Colon (tissue), 2 donors: Measurements from ENCODE around the gene TRIM37.
A peak's percentile ranks its signal among the peaks of the same experiment; 100 is the strongest.
"Not testable (repeated sequence)": the region's sequence is repeated elsewhere in the genome, so short reads cannot be mapped to it uniquely, and the experiment has no call there.

Experiments used
- FAIRE-seq: peaks from 2 replicates; lab custom pipeline; 2012; peaks lifted over from hg19 to GRCh38; lab: Jason Lieb, UNC
- donor health status: control.
- donor health status: control.

TRIM37 gene

DNA sequence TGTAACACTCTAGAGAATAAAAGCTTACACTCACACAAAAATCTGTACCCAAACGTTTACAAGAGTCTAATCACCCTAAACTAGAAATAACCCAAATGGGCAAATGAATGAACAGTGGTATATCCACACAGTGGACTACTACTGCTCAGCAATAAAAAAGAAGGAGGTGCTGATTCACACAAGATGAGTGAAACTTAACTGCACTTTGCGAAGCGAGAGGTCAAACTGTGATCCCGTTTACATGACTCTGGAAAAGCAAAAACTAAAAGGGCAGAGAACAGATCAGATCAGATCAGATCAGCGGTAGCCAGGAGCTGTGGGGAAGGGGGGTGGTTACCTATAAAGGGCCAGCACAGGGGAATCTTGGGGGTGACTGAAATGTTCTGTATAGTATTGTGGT is 113.4 kb downstream of the TRIM37 start:
- FAIRE-seq, result no peak

DNA sequence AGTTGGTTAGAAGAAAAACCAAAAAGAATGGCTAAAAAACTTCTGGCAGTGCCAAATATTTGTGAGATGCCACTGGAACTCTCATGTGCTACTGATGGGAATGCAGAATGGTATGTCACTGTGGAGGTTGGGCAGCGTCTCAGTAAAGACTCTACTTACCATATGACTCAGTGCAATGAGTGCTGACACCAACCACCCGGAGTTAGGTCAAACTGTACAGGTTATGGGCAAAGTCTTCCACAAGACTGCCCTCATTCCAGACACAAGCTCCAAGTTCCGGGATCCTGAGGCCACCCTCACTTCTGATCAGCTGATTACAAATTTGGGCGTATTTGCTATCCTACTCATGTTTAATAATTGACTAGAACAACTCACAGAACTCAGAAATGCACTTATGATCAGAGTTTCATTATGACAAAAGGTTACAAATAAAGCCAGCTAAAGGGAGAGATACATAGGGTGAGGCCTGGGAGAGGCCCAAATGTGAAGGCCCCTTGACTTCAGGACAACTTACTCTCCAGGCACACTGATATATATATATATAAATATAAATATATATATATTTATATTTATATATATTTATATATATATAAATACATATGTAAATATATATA is 114.9 kb downstream of the TRIM37 start:
- FAIRE-seq, result no peak

GRCh38 chr17:58989629-58990028 is 117.1 kb downstream of the TRIM37 start:
- FAIRE-seq, result no peak

GRCh38 chr17:58985971-58986370 is 120.7 kb downstream of the TRIM37 start:
- no peak for FAIRE-seq

- FAIRE-seq, result no peak
Measured at GRCh38 chr17:58985367-58985766, 121.3 kb downstream of the TRIM37 start.

DNA sequence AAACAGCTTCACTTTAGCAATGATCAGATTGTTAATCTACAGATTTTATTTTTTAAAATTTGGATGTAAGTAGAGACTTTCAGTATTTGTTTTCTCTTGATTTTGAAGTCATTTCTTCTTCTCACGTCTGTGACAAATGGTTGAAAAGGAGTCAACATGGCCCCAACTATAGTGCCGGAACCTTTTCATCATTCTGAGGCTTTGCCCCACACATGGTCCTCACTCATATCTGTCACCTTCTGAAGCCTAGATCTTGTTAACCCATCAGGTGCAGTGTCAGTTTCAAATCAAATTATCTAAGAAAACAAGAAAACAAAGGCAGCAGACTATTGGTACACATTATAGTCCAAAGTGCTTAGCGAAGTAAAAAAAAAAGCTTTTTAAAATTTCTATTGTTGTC is 124.1 kb downstream of the TRIM37 start:
- FAIRE-seq, result no peak

DNA sequence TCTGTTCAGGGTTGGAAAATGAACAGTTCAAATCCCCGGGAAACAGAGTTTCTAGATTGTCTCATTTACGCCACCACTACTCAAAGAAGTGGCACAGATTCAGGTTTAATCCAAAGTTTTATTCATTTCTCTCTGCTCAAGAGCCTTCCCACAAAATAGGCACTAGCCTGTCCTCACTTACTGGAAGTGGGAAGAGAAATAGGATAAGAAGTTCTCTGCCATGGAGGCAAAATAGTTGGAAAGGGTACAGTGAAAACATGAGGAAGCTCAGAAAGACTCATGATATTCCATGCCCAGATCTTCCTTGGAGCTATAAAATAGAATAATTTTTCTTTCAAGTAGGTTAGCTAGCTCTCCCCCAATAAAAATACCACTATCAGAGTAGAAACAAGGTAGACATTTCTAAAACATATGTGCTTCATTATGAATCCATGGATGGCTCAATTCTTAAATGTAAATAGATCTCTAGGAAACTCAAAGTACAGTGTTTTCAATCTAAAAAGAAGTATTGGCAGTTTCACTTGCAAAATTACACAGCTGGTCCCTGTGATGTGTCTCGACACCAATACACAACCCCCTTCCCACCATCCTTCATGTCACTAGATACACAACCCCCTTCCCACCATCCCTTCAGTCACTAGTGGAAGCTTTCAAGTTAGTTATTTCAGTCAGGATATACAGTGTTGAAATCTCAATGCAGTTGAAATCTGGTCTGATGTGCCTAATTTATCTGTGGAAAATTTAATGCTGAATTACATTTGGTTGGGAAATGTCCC is 125.8 kb downstream of the TRIM37 start:
- no peak for FAIRE-seq

- no peak for FAIRE-seq
Measured at GRCh38 chr17:58976541-58976940, 130.1 kb downstream of the TRIM37 start.

DNA sequence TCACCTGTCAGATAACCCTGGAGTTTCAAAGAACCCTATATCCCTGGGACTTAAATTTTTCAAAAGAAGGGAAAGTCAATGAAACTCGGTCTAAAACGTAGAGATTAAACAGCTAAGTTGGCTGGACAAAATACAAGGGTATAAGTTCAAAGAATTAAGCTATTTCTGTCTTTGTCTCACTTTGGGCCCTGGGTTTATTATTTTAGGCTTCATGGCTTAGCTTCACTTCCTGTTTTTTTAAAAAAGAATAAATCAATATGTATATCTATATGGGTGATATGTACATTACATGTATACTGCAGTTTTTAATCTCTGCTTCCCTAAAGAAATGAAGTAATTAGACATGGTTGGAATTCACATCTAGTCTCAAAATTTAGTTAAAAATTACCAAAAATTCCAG is 132.3 kb downstream of the TRIM37 start:
- no peak for FAIRE-seq

DNA sequence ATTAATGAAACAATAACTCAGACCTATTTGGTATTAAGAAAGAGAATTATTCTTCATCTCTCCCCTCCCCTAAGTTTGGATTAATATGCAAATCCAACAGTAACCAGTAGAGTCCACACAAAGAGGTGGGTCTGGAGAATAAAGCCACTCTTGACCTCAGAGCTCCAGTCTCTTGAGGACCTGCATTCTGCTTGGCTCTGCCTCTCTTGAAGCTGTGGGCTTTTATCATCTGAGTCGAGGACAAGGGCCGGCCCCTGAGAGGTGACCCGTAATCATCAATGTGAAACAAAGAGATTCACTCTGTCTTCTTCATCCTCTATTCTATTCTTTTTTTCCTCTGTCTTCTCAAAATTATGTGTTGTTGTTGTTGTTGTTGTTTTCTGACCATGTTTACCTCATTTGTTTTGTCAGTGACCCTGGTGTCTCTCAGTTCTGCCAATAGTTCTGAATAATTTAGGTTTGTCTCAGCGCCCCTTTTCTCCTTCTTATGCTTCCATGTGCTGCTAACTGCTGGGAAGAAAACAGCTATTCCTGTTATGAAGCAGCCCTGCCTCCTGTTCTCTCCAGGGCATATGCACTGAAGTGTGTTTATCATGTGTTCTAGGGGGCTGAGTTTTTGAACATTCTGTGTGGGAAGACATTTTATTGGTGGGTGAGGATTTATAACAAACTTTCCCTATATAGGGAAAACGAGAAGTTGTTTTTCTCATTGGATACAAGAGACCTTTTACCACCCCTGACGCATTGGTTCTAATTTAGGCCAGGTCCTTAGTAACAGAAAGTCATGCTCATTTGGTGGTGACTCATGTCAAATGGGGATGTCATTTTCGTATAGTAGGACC is 135.8 kb downstream of the TRIM37 start:
- FAIRE-seq, result no peak

DNA sequence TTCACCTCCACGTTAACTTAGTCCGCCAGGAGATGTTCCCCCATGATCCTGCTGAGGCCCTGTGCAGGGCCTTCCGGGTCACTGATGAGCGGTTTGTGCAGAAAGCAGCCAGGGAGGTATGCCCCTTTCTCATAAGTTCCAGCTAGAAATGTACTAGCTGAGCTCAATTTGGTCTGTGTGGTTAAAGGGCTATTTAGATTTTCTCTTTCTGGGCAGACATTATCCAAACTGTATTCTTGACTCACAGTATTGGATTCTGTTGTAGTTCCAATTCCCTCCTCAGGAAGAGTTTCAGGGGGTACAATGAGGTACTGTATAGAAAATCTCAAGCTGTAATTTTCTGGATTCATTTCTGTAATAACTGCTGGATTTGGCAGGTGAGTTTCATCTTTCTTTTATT is 137.1 kb downstream of the TRIM37 start:
- FAIRE-seq, result no peak

DNA sequence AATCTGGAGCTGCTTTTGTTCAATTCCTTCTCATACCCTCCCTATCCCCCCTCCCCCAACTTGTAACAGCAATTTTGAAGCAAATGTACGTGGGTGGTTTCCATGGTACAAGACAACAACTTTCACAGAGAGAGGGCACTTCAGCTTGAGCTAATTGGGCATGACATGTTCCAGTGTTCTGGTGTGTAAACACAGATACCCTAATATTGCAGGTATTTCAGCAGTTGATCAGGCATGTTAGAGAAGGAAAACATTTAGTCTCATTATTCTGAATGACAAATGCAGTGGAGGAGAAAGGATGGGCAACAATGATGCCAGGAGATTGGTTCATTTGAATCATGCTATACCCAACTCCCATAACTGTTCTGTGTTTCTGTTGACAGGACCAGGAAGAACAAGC is 137.5 kb downstream of the TRIM37 start:
- FAIRE-seq, result no peak

GRCh38 chr17:58968426-58969061 is 138.1 kb downstream of the TRIM37 start:
- no peak for FAIRE-seq

- FAIRE-seq, result peak; percentile 36
Measured at GRCh38 chr17:58966208-58966607, 140.5 kb downstream of the TRIM37 start.

DNA sequence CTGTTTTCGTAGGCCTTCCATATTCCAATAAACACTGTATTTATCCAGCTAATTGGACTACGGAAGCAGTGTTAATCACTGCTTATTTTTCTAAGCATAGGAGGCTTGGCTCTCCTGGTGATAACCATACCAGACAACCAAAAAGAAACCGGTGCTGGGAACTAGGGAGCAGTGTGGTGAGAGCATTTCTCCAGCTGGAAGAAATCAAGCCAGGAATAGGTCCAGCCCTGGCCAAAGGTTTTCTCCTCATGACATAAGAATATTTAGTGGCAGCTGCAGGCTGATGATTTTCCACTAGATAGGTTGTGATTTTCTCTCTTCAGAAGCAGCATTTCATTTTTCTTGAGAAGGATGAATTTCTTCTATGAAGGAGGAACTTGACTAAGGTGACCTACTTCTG is 141.5 kb downstream of the TRIM37 start:
- FAIRE-seq, result no peak

DNA sequence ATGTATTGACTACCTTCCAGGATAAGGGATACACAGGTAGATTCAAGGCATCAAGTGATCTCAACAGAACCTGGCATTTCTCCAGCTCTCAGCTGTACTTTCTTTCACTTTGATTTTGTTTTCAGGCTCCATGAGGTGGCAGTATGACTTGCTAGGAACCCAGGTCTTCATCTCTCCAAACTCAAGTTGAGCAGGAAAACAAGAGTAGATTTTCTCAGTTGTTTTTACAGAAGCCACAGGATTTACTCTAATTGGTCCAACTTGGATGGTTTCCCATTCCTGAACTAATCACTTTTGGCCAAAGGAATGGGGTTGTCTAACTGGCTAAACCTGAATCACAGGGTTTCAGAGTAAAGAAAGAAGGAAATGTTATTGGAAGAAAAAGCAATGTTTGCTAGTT is 146.6 kb downstream of the TRIM37 start:
- no peak for FAIRE-seq

- not testable (repeated sequence) for FAIRE-seq
Measured at GRCh38 chr17:58957725-58958073, 149.0 kb downstream of the TRIM37 start.

GRCh38 chr17:58956997-58957724 is 149.5 kb downstream of the TRIM37 start:
- FAIRE-seq, result no peak

- FAIRE-seq, result not testable (repeated sequence)
Measured at GRCh38 chr17:58954358-58954757, 152.3 kb downstream of the TRIM37 start.

GRCh38 chr17:58947824-58948223 is 158.9 kb downstream of the TRIM37 start:
- no peak for FAIRE-seq

DNA sequence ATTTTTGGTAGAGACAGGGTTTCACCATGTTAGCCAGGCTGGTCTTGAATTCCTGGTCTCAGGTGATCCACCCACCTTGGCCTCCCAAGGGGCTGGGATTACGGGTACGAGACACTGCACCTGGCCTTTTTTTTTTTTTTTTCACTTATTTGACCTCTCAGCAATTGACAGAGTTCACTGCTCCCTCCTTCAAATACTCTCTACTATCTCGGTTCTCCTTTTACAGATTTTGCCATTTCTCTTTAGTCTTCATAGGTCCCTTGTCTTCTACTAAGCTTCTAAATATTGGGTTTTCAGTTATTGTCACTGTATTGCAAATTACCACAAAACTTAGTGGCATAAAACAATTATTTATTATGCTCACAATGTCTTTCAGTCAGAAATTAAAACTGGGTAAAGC is 159.3 kb downstream of the TRIM37 start:
- no peak for FAIRE-seq

DNA sequence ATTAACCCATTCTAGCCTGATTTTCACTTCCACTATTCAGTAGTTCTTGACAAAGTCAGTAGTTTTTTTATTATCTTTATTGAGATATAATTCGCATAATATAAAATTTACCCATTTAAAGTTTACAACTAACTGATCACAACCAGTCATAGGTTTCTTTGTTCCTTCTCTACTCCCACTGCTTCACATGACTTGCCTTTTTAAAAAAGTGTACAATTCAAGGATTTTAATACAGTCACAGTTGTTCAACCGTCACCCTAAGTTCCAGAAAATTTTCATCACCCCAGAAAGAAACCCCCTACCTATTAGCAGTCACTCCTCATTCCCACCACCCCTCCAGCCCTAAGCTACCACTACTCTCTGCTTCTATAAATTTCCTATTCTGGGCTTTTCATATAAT is 162.5 kb downstream of the TRIM37 start:
- no peak for FAIRE-seq
